Pons (tissue), 1 donor: ENCODE results near the gene MSL3.

Source experiments
- DNase-seq: peaks from one replicate; pipeline ENCODE4 v3.0.0-alpha.2; 2016; ENCODE audit warnings: low spot score

MSL3 gene

DNA sequence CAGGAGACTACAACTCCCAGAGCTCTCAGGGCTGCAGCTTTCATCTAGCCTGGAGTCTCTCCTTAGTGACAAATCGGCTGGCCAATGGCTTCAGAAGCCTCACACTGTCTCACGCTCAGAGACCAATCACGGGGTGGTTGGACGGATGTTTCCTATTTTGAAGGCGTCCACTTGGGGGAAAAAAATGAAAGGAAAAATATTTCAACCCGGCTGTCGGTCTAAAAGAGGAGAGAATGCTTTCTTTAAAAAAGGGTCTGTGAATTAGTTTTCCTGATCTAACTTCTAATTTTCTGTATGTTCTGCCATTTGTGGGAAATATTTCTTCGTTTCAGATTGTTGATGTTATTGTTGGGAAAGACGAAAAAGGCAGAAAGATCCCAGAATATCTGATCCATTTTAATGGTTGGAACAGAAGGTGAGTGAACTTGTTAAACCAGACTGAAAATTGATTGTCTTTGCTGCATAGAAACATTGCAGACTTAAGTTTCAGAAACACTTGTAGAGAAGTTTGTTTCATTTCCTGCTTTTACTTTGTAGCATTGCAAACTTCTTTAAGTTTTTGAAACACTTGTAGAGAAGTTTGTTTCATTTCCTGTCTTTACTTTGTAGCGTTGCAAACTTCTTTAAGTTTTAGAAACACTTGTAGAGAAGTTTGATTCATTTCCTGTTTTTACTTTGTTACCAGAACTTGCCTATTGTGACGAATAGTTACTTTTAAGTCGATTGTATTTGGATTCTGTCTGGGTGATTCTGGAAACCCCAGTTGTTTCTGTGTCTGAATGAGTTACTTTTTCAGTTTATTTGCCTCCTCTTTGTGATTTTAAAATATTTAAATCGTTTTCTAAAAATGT, 1.6 kb downstream of the MSL3 start:
- DNase-seq: peak; percentile 98

GRCh38 chrX:11760958-11761357, 2.9 kb downstream of the MSL3 start:
- DNase-seq: no peak

- DNase-seq: no peak
Observed at GRCh38 chrX:11764602-11765067, 6.6 kb downstream of the MSL3 start.

- no peak for DNase-seq
Observed at GRCh38 chrX:11765449-11765848, 7.4 kb downstream of the MSL3 start.

GRCh38 chrX:11766487-11766886, 8.4 kb downstream of the MSL3 start:
- no peak for DNase-seq

DNA sequence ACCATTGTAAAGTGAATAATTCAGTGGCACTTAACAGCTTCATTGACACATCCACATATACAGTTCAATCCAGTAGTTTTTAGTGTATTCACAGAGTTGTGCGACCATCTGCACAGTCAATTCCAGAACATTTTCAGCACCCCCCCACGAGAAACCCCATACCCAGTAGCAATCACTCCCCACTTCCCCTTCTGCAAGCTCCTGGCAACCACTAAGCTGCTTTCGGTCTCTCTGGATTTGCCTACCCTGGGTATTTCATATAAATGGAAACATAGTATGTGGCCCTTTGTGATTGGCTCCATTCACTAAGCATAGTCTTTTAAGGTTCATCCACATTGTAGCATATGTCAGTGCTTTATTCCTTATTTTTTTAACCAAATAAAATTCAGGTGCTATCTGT, 10.0 kb downstream of the MSL3 start:
- peak; percentile 31 for DNase-seq

DNA sequence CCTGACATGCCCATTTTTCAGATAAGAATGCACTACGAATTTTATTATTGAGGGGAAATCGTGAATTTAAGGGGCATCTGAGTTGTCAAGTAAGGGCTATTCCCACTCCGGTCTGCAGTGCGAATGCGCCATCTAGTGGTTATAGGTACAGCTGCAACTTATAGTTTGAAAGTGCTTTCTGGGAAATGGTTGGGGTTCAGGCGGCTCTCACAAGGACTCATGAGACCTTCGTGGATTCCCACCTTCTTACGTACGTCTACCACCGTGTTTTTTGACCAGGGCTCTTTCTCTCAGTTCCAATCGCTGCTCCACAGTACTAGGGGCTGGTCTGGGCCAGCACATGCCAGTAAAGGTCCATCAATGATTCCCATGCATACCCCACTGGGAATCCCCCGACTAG, 12.3 kb downstream of the MSL3 start:
- DNase-seq: peak; percentile 55

GRCh38 chrX:11778230-11778629, 20.2 kb downstream of the MSL3 start:
- DNase-seq: no peak

DNA sequence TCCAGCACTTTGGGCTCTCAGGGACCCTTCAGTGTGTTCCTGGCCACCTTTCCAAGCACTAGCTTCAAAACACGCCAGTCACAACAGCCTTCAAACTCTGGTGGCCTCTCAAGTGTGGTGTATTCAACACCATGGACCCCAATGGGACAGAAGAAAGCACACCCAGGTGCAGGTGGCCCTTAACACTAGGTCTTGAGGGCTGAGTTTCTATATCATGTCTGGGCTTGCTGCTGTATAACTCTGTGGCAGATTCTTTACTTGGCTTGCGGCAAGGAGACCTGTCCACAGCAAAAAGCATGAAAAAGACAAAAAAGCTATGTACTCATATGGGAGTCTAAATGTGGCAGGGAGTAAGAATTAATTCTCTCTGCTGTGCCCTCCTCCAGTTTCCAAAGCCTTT, 23.1 kb downstream of the MSL3 start:
- DNase-seq: no peak

- no peak for DNase-seq
Observed at GRCh38 chrX:11781734-11782370, 23.8 kb downstream of the MSL3 start.

GRCh38 chrX:11784543-11784942, 26.5 kb downstream of the MSL3 start:
- no peak for DNase-seq

GRCh38 chrX:11786862-11787261, 28.8 kb downstream of the MSL3 start:
- peak; percentile 17 for DNase-seq

DNA sequence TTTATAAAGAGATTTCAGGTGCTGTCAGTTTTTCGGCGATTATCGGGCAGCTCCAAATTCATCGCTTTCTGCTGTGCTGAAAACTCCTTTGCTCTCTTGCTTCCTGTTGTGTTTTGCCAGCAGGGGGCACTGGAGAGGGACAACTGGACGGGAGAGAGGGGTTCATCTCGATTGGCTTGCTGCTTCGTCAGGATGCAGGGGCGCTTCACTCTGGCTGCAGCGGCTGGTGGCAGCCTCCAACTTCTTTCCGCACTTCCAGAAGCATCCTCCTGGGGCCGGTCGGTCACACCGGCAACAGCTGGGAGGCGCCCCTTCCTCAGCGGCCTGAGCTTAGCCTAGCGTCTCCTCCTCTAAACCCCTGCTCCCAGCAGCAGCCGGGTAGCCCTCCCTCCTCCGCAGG, 29.5 kb downstream of the MSL3 start:
- peak; percentile 63 for DNase-seq

DNA sequence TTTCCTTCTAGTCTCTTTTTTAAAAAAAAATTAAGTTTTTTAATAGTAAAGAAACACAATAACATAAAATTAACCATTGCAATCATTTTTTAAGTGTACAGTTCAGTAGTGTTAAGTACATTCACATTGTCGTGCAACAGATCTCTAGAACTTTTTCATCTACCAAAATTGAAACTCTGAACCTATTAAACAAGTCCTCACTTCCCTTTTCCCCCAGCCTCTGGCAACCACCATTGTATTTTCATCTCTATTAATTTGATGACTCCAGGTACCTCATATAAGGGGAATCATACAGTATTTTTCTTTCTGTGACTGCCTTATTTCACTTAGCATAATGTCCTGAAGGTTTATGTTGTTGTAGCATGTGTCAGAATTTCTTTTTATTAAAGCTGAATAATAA, 31.8 kb downstream of the MSL3 start:
- DNase-seq: no peak

DNA sequence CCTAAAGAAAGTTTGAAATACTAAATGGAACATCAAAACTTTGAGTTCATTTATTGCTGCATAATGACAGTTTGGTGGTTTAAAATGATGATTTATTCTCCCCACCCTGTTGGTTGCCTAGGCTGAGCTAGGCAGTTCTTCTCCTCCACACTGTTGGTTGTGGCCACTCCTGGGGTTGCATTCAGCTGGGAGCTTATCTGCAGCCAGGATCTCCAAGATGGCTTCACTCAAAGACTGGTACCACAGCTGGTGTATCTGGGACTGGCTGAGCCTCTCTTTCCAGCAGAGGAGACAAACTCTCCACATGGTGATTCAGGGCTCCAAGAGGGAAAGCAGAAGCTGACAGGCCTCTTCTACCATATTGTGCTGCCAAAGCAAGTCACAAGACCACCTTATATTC, 33.1 kb downstream of the MSL3 start:
- DNase-seq: no peak

- no peak for DNase-seq
Observed at GRCh38 chrX:11791537-11791936, 33.5 kb downstream of the MSL3 start.

DNA sequence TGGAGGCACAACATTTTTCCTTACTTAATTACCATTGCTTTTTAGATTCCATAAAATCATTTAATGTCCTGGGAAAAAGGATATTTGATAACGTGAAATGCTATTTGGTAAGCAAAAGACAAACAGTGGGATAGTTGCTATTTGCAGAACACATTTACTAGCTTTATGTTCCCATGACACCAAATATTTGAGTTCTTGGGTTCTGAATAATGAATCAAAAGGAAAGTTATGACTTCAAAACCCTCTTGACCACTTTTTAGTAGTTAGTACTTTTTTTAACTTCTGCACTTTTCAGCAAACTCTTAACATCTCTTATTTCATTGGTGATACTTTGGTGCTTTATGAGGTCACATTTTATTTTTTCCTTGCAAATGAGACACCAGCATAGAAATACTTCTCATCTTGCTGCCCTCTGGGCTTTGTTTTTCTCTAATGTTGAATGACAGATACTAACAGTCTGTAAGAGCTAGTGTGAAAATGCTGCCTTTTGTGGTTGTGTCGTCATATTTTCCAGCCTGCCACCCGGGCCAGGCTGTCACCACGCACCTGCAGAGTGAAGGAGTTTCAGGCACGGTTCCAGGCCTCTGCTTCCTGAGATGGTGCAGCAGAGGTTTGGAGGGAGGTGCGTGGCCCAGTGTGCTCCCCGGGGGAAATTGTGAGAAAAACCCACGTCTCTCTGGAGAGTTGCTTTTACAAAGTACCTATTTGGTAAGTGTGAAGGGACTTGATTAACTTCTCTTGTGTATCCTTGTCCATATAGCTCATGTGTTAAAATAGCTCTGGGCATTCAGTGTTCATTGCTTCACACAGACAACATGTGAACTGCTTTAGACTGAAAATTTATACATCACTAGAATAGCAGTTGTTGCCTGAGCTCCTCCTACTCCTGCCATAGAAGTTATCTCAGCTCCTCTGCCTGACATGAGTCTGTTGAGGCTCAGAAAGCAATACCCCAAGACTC, 34.7 kb downstream of the MSL3 start:
- DNase-seq: no peak

GRCh38 chrX:11793734-11794133, 35.7 kb downstream of the MSL3 start:
- no peak for DNase-seq

GRCh38 chrX:11813341-11813740, 55.3 kb downstream of the MSL3 start:
- DNase-seq: no peak
